Right lobe of liver (tissue), 4 donors: Measurements from ENCODE around the gene ANXA6.
"Not testable (repeated sequence)": the region's sequence is repeated elsewhere in the genome, so short reads cannot be mapped to it uniquely, and the experiment has no call there.

Experiments
- CTCF ChIP-seq, 4 donors: fragments of 200-600 bp in 3 of 4; fragments of 450-650 bp in 1 of 4; IDR thresholded peaks; one replicate each; pipeline versions ENCODE4 v1.5.1 to v1.8.0; 2016 to 2022; ENCODE audit warnings: antibody characterized with exemption in 4 of 4, mild to moderate bottlenecking in 2 of 4
- POLR2A ChIP-seq: fragments of 450-650 bp; IDR thresholded peaks from one replicate; pipeline ENCODE4 v1.6.1; 2017; ENCODE audit warnings: antibody characterized with exemption, mild to moderate bottlenecking
- donor health status: DM: no; HTN: no; CAD: no.
- donor health status: DM: no; HTN: no; CAD: no.
- donor health status: DM: no; HTN: yes; CAD: no.

- not testable (repeated sequence) for TF ChIP-seq CTCF (IDR thresholded peaks at IDR 0.05); POLR2A
These were observed 39.7 kb upstream of the ANXA6 start for GRCh38 chr5:151197291-151197600.
